ENCODE results near the gene NDOR1.

The NDOR1 gene

GRCh38 chr9:137188490-137189296, 16.8 kb upstream of the NDOR1 start, which contains the start of the genes ANAPC2 and SSNA1:
Gene ANAPC2 (minus strand): TSS chr9:137188560. CDS start chr9:137188532, 28 bp downstream.
Gene SSNA1 (plus strand): TSS chr9:137188676. CDS start chr9:137188727, 51 bp downstream.
- peaks cover 46% of the 10 kb centered on the region for H3K79me2 ChIP-seq (ENCODE audit: low read length)
- H3K27me3 ChIP-seq (ENCODE audit: low read depth, low read length): no peaks in the 10 kb centered on the region
- H3K27ac ChIP-seq (ENCODE audit: low read length): peak within 1 kb of the TSS; percentile 80
- peak within 1 kb of the TSS; percentile 86 for H3K4me3 ChIP-seq (ENCODE audit: low read length)
- peak within 1 kb of the TSS; percentile 80 for H3K9ac ChIP-seq (ENCODE audit: low read length)
- H4K20me1 ChIP-seq (ENCODE audit: insufficient read depth, low read length): no peaks in the 10 kb centered on the region
- H3K9me3 ChIP-seq (ENCODE audit: insufficient read depth, low read length): no peaks in the 10 kb centered on the region
- peak within 1 kb of the TSS; percentile 90 for H3K4me2 ChIP-seq (ENCODE audit: low read length)
- peaks cover 8% of the 10 kb centered on the region for H3K36me3 ChIP-seq (replicated peaks; ENCODE audit: low read depth, low read length)
- no peak for TF ChIP-seq EZH2phosphoT487 (IDR thresholded peaks at IDR 0.05; ENCODE audit: low read depth)
- peak; percentile 39 for TF ChIP-seq CTCF (IDR thresholded peaks at IDR 0.05; ENCODE audit: low read depth, low read length)
- no peak within 1 kb of the TSS for H2AFZ ChIP-seq (ENCODE audit: low read depth, low read length)
- peaks cover 18% of the 10 kb centered on the region for H3K4me1 ChIP-seq (ENCODE audit: low read length)

- H3K79me2 ChIP-seq (ENCODE audit: low read length): peaks cover 46% of the 10 kb centered on the region
- peaks cover 8% of the 10 kb centered on the region for H3K36me3 ChIP-seq (replicated peaks; ENCODE audit: low read depth, low read length)
- no peak for TF ChIP-seq EZH2phosphoT487 (IDR thresholded peaks at IDR 0.05; ENCODE audit: low read depth)
- TF ChIP-seq CTCF (IDR thresholded peaks at IDR 0.05; ENCODE audit: low read depth, low read length): no peak
- H3K4me1 ChIP-seq (ENCODE audit: low read length): peaks cover 18% of the 10 kb centered on the region
- H3K9me3 ChIP-seq (ENCODE audit: insufficient read depth, low read length): no peaks in the 10 kb centered on the region
- H4K20me1 ChIP-seq (ENCODE audit: insufficient read depth, low read length): no peaks in the 10 kb centered on the region
- H3K27ac ChIP-seq (ENCODE audit: low read length): peak overlapping the region; percentile 80
- H3K4me3 ChIP-seq (ENCODE audit: low read length): peak overlapping the region; percentile 86
- peak overlapping the region; percentile 80 for H3K9ac ChIP-seq (ENCODE audit: low read length)
- H3K27me3 ChIP-seq (ENCODE audit: low read depth, low read length): no peaks in the 10 kb centered on the region
- no peak overlapping the region for H2AFZ ChIP-seq (ENCODE audit: low read depth, low read length)
- peak overlapping the region; percentile 90 for H3K4me2 ChIP-seq (ENCODE audit: low read length)
These were observed 15.9 kb upstream of the NDOR1 start for GRCh38 chr9:137189297-137190295.

GRCh38 chr9:137190315-137190856, 15.1 kb upstream of the NDOR1 start:
- Histone ChIP-seq H3K4me3 (ENCODE audit: low read length) (no peak overlapping the region), H3K9ac (ENCODE audit: low read length) (no peak overlapping the region), H2AFZ (ENCODE audit: low read depth, low read length) (no peak overlapping the region), H3K79me2 (ENCODE audit: low read length) (peaks cover 46% of the 10 kb centered on the region), H3K27me3 (ENCODE audit: low read depth, low read length) (no peaks in the 10 kb centered on the region), H3K36me3 (replicated peaks; ENCODE audit: low read depth, low read length) (peaks cover 8% of the 10 kb centered on the region), H4K20me1 (ENCODE audit: insufficient read depth, low read length) (no peaks in the 10 kb centered on the region), H3K9me3 (ENCODE audit: insufficient read depth, low read length) (no peaks in the 10 kb centered on the region), H3K4me2 (ENCODE audit: low read length) (peak overlapping the region; percentile 90), H3K4me1 (ENCODE audit: low read length) (peaks cover 18% of the 10 kb centered on the region), H3K27ac (ENCODE audit: low read length) (no peak overlapping the region)
- TF ChIP-seq EZH2phosphoT487 (IDR thresholded peaks at IDR 0.05; ENCODE audit: low read depth) (no peak), CTCF (IDR thresholded peaks at IDR 0.05; ENCODE audit: low read depth, low read length) (no peak)
